ENCODE results near the gene NXNL1. TPM values are rescaled to one million over a fixed set of nuclear protein-coding genes. Genes with fewer than 3 reads are reported as not detected.

Gene NXNL1
- total RNA-seq, 4 donors from 2014 or later, result not detected

GRCh38 chr19:17423429-17424208 lies 37.1 kb downstream of the NXNL1 start:
- Histone ChIP-seq H3K4me3 (no peak overlapping the region), H3K36me3 (peaks cover 0 to 23% (median 0%) of the 10 kb centered on the region in 3 donors), H3K9me3 (no peaks in the 10 kb centered on the region), H3K27ac (no peak overlapping the region), H3K4me1 (peaks cover 4 to 27% (median 10%) of the 10 kb centered on the region in 3 donors), H3K27me3 (no peaks in the 10 kb centered on the region)
- intact Hi-C loops (cut with DNase I), result no loop called here
- no peak for DNase-seq
- 82 to 83% methylated on average over 5 to 14 of the region's 20 CpGs for WGBS, 2 donors
- no peak for TF ChIP-seq POLR2A (IDR thresholded peaks at IDR 0.05)
- TF ChIP-seq CTCF (IDR thresholded peaks at IDR 0.05), result no peak

DNA sequence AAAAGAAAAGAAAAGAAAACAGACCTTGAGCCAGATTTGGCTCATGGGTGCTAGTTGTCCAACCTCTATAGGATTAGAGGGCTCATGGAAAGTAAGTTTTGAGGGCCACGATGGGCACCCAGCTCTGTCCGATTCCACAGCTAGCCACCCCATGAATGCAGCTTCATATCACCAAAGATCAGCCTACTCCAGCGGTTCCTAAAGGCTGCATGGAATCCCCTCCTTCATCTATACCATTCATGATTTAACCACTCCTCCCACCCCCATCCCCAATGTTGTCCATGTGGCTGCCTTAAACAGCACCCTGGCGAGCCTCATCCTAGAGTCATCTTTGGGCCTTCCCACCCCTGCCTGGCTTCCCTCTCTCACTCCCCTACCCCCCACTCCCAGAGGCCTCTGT lies 38.8 kb downstream of the NXNL1 start:
- Histone ChIP-seq H3K27ac (no peak overlapping the region), H3K27me3 (no peaks in the 10 kb centered on the region), H3K4me3 (no peak overlapping the region), H3K9me3 (no peaks in the 10 kb centered on the region), H3K36me3 (peaks cover 0 to 23% (median 0%) of the 10 kb centered on the region in 3 donors), H3K4me1 (peaks cover 4 to 40% (median 10%) of the 10 kb centered on the region in 3 donors)
- 91 to 100% methylated on average over 4 of the region's 4 CpGs for WGBS, 2 donors
- no peak for DNase-seq
- TF ChIP-seq CTCF (IDR thresholded peaks at IDR 0.05) (no peak), POLR2A (IDR thresholded peaks at IDR 0.05) (no peak)
- intact Hi-C loops (cut with DNase I), result no loop called here

DNA sequence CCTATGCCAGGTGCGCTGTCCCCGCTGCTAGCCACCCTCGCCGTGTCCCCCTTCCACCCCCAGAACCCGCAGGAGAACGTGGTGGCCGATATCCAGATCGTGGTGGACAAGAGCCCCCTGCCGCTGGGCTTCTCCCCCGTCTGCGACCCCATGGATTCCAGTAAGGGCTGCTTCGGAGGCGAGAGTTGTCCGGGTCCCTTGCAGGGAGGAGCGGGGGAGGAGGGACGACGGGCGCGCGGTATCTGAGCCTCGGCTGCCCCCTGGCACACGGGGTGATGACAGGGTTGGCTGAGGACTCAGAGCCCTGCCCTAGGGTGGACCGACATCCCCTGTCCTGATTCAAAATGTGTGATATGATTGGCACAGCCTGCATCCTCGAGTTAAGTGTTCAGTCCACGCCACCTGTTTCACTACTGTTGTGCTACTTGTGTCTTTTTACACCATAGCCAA lies 40.2 kb downstream of the NXNL1 start:
- Histone ChIP-seq H3K4me3 (peak overlapping the region; percentile 77 to 87 (median 82)), H3K4me1 (peaks cover 4 to 40% (median 10%) of the 10 kb centered on the region in 3 donors), H3K36me3 (peaks cover 0 to 23% (median 0%) of the 10 kb centered on the region in 3 donors), H3K9me3 (no peaks in the 10 kb centered on the region), H3K27me3 (peaks cover 0 to 1% (median 0%) of the 10 kb centered on the region in 4 donors), H3K27ac (peak overlapping the region; percentile 81 to 93 (median 88))
- intact Hi-C loops (cut with DNase I), result no loop called here
- 10% methylated on average over 3 to 6 of the region's 25 CpGs for WGBS, 2 donors
- no peak for DNase-seq
- TF ChIP-seq POLR2A (IDR thresholded peaks at IDR 0.05), result no peak
- TF ChIP-seq CTCF (IDR thresholded peaks at IDR 0.05), result peak in 1 of 6 experiments; percentile 4

DNA sequence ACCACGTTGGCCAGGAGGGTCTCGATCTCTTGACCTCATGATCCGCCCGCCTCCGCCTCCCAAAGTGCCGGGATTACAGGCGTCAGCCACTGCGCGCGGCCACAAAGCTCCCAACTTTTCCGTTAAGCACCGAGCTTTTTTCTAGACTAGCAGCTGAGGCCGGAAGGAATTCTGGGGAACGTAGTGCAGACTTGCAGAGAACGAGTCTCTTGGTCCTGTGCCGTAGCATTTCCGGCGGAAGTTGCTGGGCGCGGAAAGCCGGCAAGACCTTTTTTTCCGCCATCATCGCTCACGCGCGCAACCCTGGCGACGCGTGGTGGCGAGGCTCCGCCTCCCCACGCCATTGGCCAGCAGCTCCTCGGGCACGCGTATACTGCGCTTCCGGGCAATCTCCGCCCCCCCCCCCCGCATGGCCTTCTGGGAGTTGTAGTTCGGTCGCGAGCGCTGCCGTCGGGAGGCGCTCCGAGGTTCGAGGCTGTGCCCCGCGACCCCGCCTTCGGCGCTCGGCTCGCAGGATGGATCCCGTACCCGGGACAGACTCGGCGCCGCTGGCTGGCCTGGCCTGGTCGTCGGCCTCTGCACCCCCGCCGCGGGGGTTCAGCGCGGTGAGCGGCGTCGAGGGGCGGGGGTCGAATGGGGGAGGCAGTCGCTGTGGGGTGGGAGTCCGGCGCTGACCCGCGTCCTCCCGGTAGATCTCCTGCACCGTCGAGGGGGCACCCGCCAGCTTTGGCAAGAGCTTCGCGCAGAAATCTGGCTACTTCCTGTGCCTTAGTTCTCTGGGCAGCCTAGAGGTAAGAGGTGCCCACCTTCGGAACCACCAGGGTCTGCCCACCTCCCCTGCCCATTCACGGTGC lies 40.9 kb downstream of the NXNL1 start, which contains the start of gene MVB12A:
TSS of gene MVB12A (plus strand) at position 427 of the 854 bp plus-strand sequence. CDS start at position 516, 89 bp downstream.
- Histone ChIP-seq H3K36me3 (peaks cover 0 to 26% (median 0%) of the 10 kb centered on the region in 3 donors), H3K9me3 (no peaks in the 10 kb centered on the region), H3K4me1 (peaks cover 4 to 37% (median 10%) of the 10 kb centered on the region in 3 donors), H3K27me3 (peaks cover 0 to 3% (median 0%) of the 10 kb centered on the region in 4 donors), H3K27ac (peak within 1 kb of the TSS; percentile 86 to 93 (median 88)), H3K4me3 (peak within 1 kb of the TSS; percentile 77 to 87 (median 82))
- DNase-seq, result peak; percentile 79
- intact Hi-C loops (cut with DNase I), result no loop called here
- TF ChIP-seq POLR2A (IDR thresholded peaks at IDR 0.05) (peak in 1 of 4 donors; percentile 12), CTCF (IDR thresholded peaks at IDR 0.05) (no peak)
- 0% methylated on average over 3 to 4 of the region's 85 CpGs for WGBS, 2 donors

All from esophagus squamous epithelium (tissue), 5 donors.